Keratinocyte (primary cell): Measurements from ENCODE around the gene SCRT2. TPM values are rescaled to one million over a fixed set of nuclear protein-coding genes. Genes with fewer than 3 reads are reported as not detected.
A peak's percentile ranks its signal among the peaks of the same experiment; 100 is the strongest.

Experiments used
- DNase-seq: peaks from one replicate; pipeline ENCODE4 v3.0.0-alpha.2; 2011; ENCODE audit warnings: low read depth, missing footprints, low spot score
- FAIRE-seq: peaks from 2 replicates; lab custom pipeline; 2011; peaks lifted over from hg19 to GRCh38; lab: Jason Lieb, UNC
- H2AFZ ChIP-seq: 2 replicates; pipeline ENCODE4 v1.6.0; 2012; ENCODE audit warnings: low read length, control low read depth, inconsistent platforms; ENCODE audit not compliant: control insufficient read depth
- H3K27ac ChIP-seq: 2 replicates; pipeline ENCODE4 v1.5.1; 2011; ENCODE audit warnings: low read length; ENCODE audit not compliant: control insufficient read depth, insufficient read depth
- H3K27me3 ChIP-seq: 3 replicates; pipeline ENCODE4 v1.6.0; 2011; ENCODE audit warnings: low read length; ENCODE audit not compliant: control insufficient read depth, insufficient read depth; ENCODE audit errors: extremely low read depth
- H3K36me3 ChIP-seq, 2 experiments: 2 replicates in 1 of 2; 3 replicates in 1 of 2; pipeline ENCODE4 v1.5.1; 2011; ENCODE audit warnings: low read length in 2 of 2, mild to moderate bottlenecking in 1 of 2; ENCODE audit not compliant: control insufficient read depth in 2 of 2, insufficient read depth in 2 of 2; ENCODE audit errors: extremely low read depth in 1 of 2
- H3K4me1 ChIP-seq: 3 replicates; pipeline ENCODE4 v1.5.1; 2011; ENCODE audit warnings: low read length; ENCODE audit not compliant: control insufficient read depth, insufficient read depth; ENCODE audit errors: extremely low read depth
- H3K4me2 ChIP-seq: 3 replicates; pipeline ENCODE4 v1.6.0; 2011; ENCODE audit warnings: low read depth, low read length; ENCODE audit not compliant: control insufficient read depth, insufficient read depth; ENCODE audit errors: extremely low read depth
- H3K4me3 ChIP-seq, 3 experiments: fragments of 200-600 bp in 1 of 3; sonication (generic) in 1 of 3; 2 replicates in 2 of 3; 3 replicates in 1 of 3; pipeline ENCODE4 v1.5.1; 2011 to 2016; ENCODE audit warnings: low read length in 3 of 3, mild to moderate bottlenecking in 3 of 3, control low read depth in 2 of 3, inconsistent platforms in 1 of 3, low read depth in 1 of 3, mixed read lengths in 1 of 3, mixed run types in 1 of 3, moderate library complexity in 1 of 3; ENCODE audit not compliant: control insufficient read depth in 2 of 3, insufficient read depth in 2 of 3; ENCODE audit errors: extremely low read depth in 1 of 3
- H3K79me2 ChIP-seq: 2 replicates; pipeline ENCODE4 v1.6.0; 2012; ENCODE audit warnings: low read length; ENCODE audit not compliant: control insufficient read depth, insufficient read depth
- H3K9ac ChIP-seq: 3 replicates; pipeline ENCODE4 v1.6.0; 2011; ENCODE audit warnings: low read length; ENCODE audit not compliant: control insufficient read depth, insufficient read depth; ENCODE audit errors: extremely low read depth
- H3K9me1 ChIP-seq: 3 replicates; pipeline ENCODE4 v1.6.0; 2011; ENCODE audit warnings: low read length; ENCODE audit not compliant: control insufficient read depth, insufficient read depth; ENCODE audit errors: extremely low read depth
- H3K9me3 ChIP-seq: 2 replicates; pipeline ENCODE4 v1.5.1; 2012; ENCODE audit warnings: low read depth, low read length; ENCODE audit not compliant: control insufficient read depth
- H4K20me1 ChIP-seq: 3 replicates; pipeline ENCODE4 v1.6.0; 2011; ENCODE audit warnings: low read length; ENCODE audit not compliant: control insufficient read depth, insufficient read depth; ENCODE audit errors: extremely low read depth
- CTCF ChIP-seq, 3 experiments: IDR thresholded peaks in 1 of 3; conservative IDR thresholded peaks in 1 of 3; optimal IDR thresholded peaks in 1 of 3; 2 replicates in 2 of 3; 3 replicates in 1 of 3; pipeline versions ENCODE3 to v1.5.1; 2011; ENCODE audit warnings: low read length in 3 of 3, mild to moderate bottlenecking in 3 of 3, moderate library complexity in 2 of 3, control low read depth in 1 of 3, inconsistent platforms in 1 of 3; ENCODE audit not compliant: insufficient read depth in 2 of 3; ENCODE audit errors: extremely low read depth in 1 of 3
- EZH2 ChIP-seq: IDR thresholded peaks from one replicate; pipeline ENCODE4 v1.6.1; 2012; ENCODE audit warnings: inconsistent platforms, mild to moderate bottlenecking, low read length, moderate library complexity
- dilution Hi-C: fragments of 300-500 bp; cut with MboI; formaldehyde crosslinking; loops from one replicate; pipeline ENCODE4 v1.7.0; 2020; ENCODE audit warnings: low sequenced_read_pairs; ENCODE audit not compliant: extremely low pct_ligation_motif_present
- polyA plus RNA-seq, 5 experiments: library from polyadenylated mRNA; depleted of rRNA in 3 of 5; stranded (reverse) in 3 of 5; stranded (forward) in 1 of 5; unstranded in 1 of 5; fragments of >200 nt; gene quantifications; 1 replicate in 1 of 5; 2 replicates in 3 of 5; 3 replicates in 1 of 5; pipeline versions ENCODE4 v1.2.1 to v1.2.3, GENCODE V29; 2011 to 2012; ENCODE audit warnings: missing spikeins in 2 of 5, low read depth in 1 of 5, low replicate concordance in 1 of 5

The SCRT2 gene
- polyA plus RNA-seq, 1 donor (not counting 4 experiments of a cell fraction or from before 2014, with no cell fraction given), result not detected

- Histone ChIP-seq H2AFZ (no peak overlapping the region), H3K9me3 (no peaks in the 10 kb centered on the region), H4K20me1 (no peaks in the 10 kb centered on the region), H3K27ac (no peak overlapping the region), H3K4me1 (no peaks in the 10 kb centered on the region), H3K4me2 (no peak overlapping the region), H3K27me3 (peaks cover 22% of the 10 kb centered on the region), H3K36me3 (no peaks in the 10 kb centered on the region), H3K79me2 (no peaks in the 10 kb centered on the region), H3K9ac (no peak overlapping the region), H3K4me3 (no peak overlapping the region), H3K9me1 (no peaks in the 10 kb centered on the region)
- dilution Hi-C loops, result no loop called here
- DNase-seq (no peak), FAIRE-seq (peak; percentile 5)
- TF ChIP-seq EZH2 (no peak), CTCF (optimal IDR thresholded peaks at IDR 0.05 in 1 of 3, IDR thresholded peaks at IDR 0.05 in 1 of 3, conservative IDR thresholded peaks at IDR 0.05 in 1 of 3; ENCODE audit: extremely low read depth in 1 of 3, insufficient read depth in 2 of 3, low read length in 3 of 3) (no peak)
Measured at GRCh38 chr20:617934-618690, 57.5 kb downstream of the SCRT2 start.

DNA sequence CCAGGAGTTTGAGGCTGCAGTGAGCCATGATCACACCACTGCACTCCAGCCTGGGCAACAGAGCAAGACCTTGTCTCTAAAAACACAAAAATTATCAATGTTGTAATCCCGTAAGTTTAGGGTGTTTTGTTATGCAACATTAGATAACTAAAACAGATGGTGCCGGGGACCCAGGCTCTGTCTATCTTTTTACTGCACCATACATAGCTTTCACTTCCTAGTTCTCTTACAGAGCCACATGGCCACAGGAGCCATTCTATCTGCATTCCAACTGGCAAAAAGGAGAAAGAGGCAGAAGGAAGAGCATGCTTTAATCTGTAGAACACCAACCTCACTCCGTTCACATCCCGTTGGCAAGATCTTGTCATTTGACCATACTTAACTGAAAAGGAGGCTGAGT, 60.1 kb downstream of the SCRT2 start:
- H3K4me3 ChIP-seq, result no peak overlapping the region
- no peak overlapping the region for H3K9ac ChIP-seq
- H3K9me3 ChIP-seq, result no peaks in the 10 kb centered on the region
- no peak for FAIRE-seq
- no peak overlapping the region for H2AFZ ChIP-seq
- no peak for DNase-seq
- dilution Hi-C loops, result no loop called here
- H3K27ac ChIP-seq, result no peak overlapping the region
- no peaks in the 10 kb centered on the region for H3K79me2 ChIP-seq
- H3K27me3 ChIP-seq, result peaks cover 34% of the 10 kb centered on the region
- no peaks in the 10 kb centered on the region for H3K36me3 ChIP-seq
- no peak overlapping the region for H3K4me2 ChIP-seq
- no peak for TF ChIP-seq CTCF (optimal IDR thresholded peaks at IDR 0.05 in 1 of 3, IDR thresholded peaks at IDR 0.05 in 1 of 3, conservative IDR thresholded peaks at IDR 0.05 in 1 of 3; ENCODE audit: extremely low read depth in 1 of 3, insufficient read depth in 2 of 3, low read length in 3 of 3)
- no peak for TF ChIP-seq EZH2
- no peaks in the 10 kb centered on the region for H3K4me1 ChIP-seq
- H3K9me1 ChIP-seq, result no peaks in the 10 kb centered on the region
- no peaks in the 10 kb centered on the region for H4K20me1 ChIP-seq
